MM.1S (cell line): ENCODE results near the gene LHX1.

ENCODE experiments used
- DNase-seq: peaks from one replicate; pipeline ENCODE4 v3.0.0-alpha.2; 2015
- H2AFZ ChIP-seq: fragments of 300-600 bp; sonication (generic); 2 replicates; pipeline ENCODE4 v1.6.0; 2016; ENCODE audit warnings: antibody characterized with exemption, low read length
- H3F3A ChIP-seq: fragments of 300-600 bp; sonication (generic); 2 replicates; pipeline ENCODE4 v1.6.1; 2016; ENCODE audit warnings: mild to moderate bottlenecking, antibody characterized with exemption, low read length, moderate library complexity, mixed read lengths; ENCODE audit not compliant: insufficient read depth
- H3K27ac ChIP-seq: fragments of 300-600 bp; sonication (generic); 2 replicates; pipeline ENCODE4 v1.5.1; 2016; ENCODE audit warnings: mild to moderate bottlenecking, low read length
- H3K27me3 ChIP-seq: fragments of 300-600 bp; sonication (generic); replicated peaks from 2 replicates; pipeline ENCODE4 v1.6.0; 2016; ENCODE audit warnings: low read length; ENCODE audit not compliant: insufficient read depth
- H3K36me3 ChIP-seq: fragments of 300-600 bp; sonication (generic); replicated peaks from 2 replicates; pipeline ENCODE4 v1.6.1; 2016; ENCODE audit warnings: mild to moderate bottlenecking, low read length, mixed read lengths; ENCODE audit not compliant: insufficient read depth
- H3K4me1 ChIP-seq: fragments of 300-600 bp; sonication (generic); 2 replicates; pipeline ENCODE4 v1.6.1; 2016; ENCODE audit warnings: low read length, mixed read lengths
- H3K4me2 ChIP-seq: fragments of 300-600 bp; sonication (generic); 2 replicates; pipeline ENCODE4 v1.6.0; 2016; ENCODE audit warnings: low read depth, low read length
- H3K4me3 ChIP-seq: fragments of 300-600 bp; sonication (generic); 2 replicates; pipeline ENCODE4 v1.5.1; 2016; ENCODE audit warnings: low read length, mixed read lengths
- H3K79me2 ChIP-seq: fragments of 300-600 bp; sonication (generic); 2 replicates; pipeline ENCODE4 v1.6.1; 2016; ENCODE audit warnings: mixed run types, low read length, mixed read lengths
- H3K9ac ChIP-seq: fragments of 300-600 bp; sonication (generic); 2 replicates; pipeline ENCODE4 v1.6.1; 2016; ENCODE audit warnings: low read length, mixed read lengths
- H3K9me2 ChIP-seq: fragments of 300-600 bp; sonication (generic); replicated peaks from 2 replicates; pipeline ENCODE4 v1.6.1; 2016; ENCODE audit warnings: mild to moderate bottlenecking, low read length, mixed read lengths; ENCODE audit not compliant: insufficient read depth
- H3K9me3 ChIP-seq: fragments of 300-600 bp; sonication (generic); replicated peaks from 2 replicates; pipeline ENCODE4 v1.6.1; 2016; ENCODE audit warnings: mild to moderate bottlenecking, low read length, mixed read lengths; ENCODE audit not compliant: insufficient read depth
- H4K20me1 ChIP-seq: fragments of 300-600 bp; sonication (generic); 2 replicates; pipeline ENCODE4 v1.6.1; 2016; ENCODE audit warnings: mild to moderate bottlenecking, low read length, moderate library complexity, mixed read lengths; ENCODE audit not compliant: insufficient read depth
- EZH2 ChIP-seq: fragments of 300-600 bp; sonication (generic); optimal IDR thresholded peaks from 2 replicates; pipeline ENCODE3; 2017; ENCODE audit warnings: low read depth, mild to moderate bottlenecking, antibody characterized with exemption, low read length, mixed read lengths
- EZH2phosphoT487 ChIP-seq: fragments of 300-600 bp; sonication (generic); IDR thresholded peaks from 2 replicates; pipeline ENCODE4 v1.6.1; 2018; ENCODE audit warnings: antibody characterized with exemption, low read length
- TF ChIP-seq, protein P1 (sequence below): fragments of 300-600 bp; sonication (generic); IDR thresholded peaks from 2 replicates; pipeline ENCODE4 v1.5.1; 2016; ENCODE audit warnings: antibody characterized with exemption, low read length, mixed read lengths

LHX1 gene

DNA sequence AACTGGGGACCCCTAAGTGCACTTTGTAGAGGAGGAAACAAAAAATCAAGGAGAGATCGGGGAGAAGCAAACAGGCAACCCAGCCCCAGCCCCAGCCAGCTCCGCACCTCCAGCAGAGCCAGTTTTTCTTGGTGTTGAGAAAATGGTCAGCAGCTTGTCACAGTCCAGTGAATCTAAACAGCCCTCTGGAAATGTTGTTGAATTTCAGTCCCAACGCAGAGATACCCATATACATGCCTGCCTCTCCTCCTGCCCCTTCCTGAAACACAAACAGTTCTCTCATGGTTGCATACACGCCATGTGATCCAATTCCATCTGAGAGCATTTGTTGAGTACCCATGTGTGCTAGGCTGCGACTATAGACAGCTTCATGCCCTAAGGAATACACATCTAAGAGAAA, 42.4 kb upstream of the LHX1 start:
- no peaks in the 10 kb centered on the region for H3K79me2 ChIP-seq
- H3K9ac ChIP-seq = no peak overlapping the region
- no peaks in the 10 kb centered on the region for H3K4me1 ChIP-seq
- no peak for DNase-seq
- H3F3A ChIP-seq = no peaks in the 10 kb centered on the region
- H3K9me3 ChIP-seq = no peaks in the 10 kb centered on the region
- no peak overlapping the region for H3K4me2 ChIP-seq
- H3K9me2 ChIP-seq = no peaks in the 10 kb centered on the region
- no peak overlapping the region for H2AFZ ChIP-seq
- H3K27me3 ChIP-seq = peaks cover 12% of the 10 kb centered on the region
- H4K20me1 ChIP-seq = no peaks in the 10 kb centered on the region
- no peak overlapping the region for H3K4me3 ChIP-seq
- no peaks in the 10 kb centered on the region for H3K36me3 ChIP-seq
- no peak overlapping the region for H3K27ac ChIP-seq
- TF ChIP-seq EZH2 = no peak
- no peak for TF ChIP-seq EZH2phosphoT487
- TF ChIP-seq, protein P1, sequence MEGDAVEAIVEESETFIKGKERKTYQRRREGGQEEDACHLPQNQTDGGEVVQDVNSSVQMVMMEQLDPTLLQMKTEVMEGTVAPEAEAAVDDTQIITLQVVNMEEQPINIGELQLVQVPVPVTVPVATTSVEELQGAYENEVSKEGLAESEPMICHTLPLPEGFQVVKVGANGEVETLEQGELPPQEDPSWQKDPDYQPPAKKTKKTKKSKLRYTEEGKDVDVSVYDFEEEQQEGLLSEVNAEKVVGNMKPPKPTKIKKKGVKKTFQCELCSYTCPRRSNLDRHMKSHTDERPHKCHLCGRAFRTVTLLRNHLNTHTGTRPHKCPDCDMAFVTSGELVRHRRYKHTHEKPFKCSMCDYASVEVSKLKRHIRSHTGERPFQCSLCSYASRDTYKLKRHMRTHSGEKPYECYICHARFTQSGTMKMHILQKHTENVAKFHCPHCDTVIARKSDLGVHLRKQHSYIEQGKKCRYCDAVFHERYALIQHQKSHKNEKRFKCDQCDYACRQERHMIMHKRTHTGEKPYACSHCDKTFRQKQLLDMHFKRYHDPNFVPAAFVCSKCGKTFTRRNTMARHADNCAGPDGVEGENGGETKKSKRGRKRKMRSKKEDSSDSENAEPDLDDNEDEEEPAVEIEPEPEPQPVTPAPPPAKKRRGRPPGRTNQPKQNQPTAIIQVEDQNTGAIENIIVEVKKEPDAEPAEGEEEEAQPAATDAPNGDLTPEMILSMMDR = no peak

DNA sequence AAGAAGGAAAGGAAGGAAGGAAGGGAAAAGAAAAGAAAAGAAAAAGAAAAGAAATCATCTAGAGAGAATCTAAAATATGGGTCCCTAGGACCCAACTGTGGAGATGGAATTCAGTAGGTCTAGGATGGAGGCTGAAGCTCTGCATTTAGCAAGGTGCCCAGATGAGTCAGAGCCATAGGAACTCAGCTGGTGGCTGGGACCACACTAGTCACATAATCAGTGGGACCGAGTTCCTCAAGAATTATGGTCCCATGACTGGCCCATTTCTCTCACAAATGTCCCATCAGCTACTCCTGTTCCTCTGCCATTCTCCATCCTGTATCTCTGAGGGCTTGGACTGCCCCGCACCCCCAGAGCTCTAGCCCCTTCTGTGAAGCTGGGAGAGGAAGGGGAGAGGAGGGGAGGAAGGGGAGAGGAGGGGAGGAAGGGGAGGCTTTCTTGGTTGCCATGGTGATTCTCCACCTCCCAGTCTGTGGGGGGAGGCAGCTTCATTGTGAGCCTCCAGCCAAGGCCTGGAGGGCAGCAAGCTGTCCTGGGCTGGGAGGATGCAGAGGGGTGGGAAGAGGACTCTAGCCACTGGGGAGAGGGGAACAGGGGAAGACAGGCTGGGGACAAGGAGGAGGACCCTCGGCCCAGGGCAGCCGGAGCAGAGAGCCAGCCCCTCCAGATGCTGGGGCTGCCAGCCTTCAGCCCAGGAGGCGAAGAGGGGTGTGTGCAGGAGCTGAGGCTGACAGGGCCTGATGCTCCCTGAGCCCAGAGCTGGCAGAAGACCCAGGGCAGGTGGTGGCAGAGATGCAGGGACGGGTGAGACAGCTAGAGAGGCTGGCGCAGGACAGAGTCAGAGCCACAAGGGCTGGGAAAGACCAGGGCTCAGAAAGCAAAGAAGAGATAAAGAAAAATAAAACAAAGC, 37.8 kb upstream of the LHX1 start:
- no peak overlapping the region for H3K9ac ChIP-seq
- H2AFZ ChIP-seq = no peak overlapping the region
- no peaks in the 10 kb centered on the region for H3F3A ChIP-seq
- H3K4me2 ChIP-seq = no peak overlapping the region
- no peaks in the 10 kb centered on the region for H3K36me3 ChIP-seq
- H3K4me3 ChIP-seq = no peak overlapping the region
- H3K4me1 ChIP-seq = no peaks in the 10 kb centered on the region
- no peaks in the 10 kb centered on the region for H4K20me1 ChIP-seq
- H3K27me3 ChIP-seq = peaks cover 12% of the 10 kb centered on the region
- H3K79me2 ChIP-seq = no peaks in the 10 kb centered on the region
- H3K9me2 ChIP-seq = no peaks in the 10 kb centered on the region
- no peak overlapping the region for H3K27ac ChIP-seq
- no peak for DNase-seq
- TF ChIP-seq EZH2 = no peak
- TF ChIP-seq, protein P1 = no peak
- TF ChIP-seq EZH2phosphoT487 = no peak
- no peaks in the 10 kb centered on the region for H3K9me3 ChIP-seq

DNA sequence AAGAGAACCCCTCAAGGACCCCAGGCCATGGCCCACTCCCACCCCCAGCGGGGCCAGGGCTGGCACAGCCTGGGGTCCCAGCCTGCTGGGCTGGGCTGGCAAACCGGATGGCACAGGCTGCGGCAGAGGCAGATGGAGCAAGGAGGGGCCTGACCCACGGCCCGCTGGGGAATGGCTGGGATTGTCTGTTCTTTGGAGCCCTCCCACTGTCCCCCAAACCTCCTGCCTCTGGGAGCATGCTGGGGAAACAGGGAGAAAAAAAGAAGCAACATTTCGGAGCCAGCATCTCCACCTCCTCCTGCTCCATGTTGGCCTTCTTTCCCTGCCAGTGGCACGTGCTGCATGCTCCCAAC, 37.1 kb upstream of the LHX1 start:
- Histone ChIP-seq H3F3A (no peaks in the 10 kb centered on the region), H3K27me3 (peaks cover 8% of the 10 kb centered on the region), H3K9ac (no peak overlapping the region), H3K4me1 (no peaks in the 10 kb centered on the region), H3K9me2 (no peaks in the 10 kb centered on the region), H3K79me2 (no peaks in the 10 kb centered on the region), H4K20me1 (no peaks in the 10 kb centered on the region), H3K9me3 (no peaks in the 10 kb centered on the region), H3K27ac (no peak overlapping the region), H3K36me3 (no peaks in the 10 kb centered on the region), H3K4me2 (no peak overlapping the region), H2AFZ (no peak overlapping the region), H3K4me3 (no peak overlapping the region)
- no peak for DNase-seq
- no peak for TF ChIP-seq EZH2phosphoT487
- TF ChIP-seq, protein P1 = no peak
- no peak for TF ChIP-seq EZH2
